T-cell (primary cell): ENCODE data around the gene PLCB1. TPM values are rescaled to one million over a fixed set of nuclear protein-coding genes. Genes with fewer than 3 reads are reported as not detected.
A peak's percentile ranks its signal among the peaks of the same experiment; 100 is the strongest.

Experiments used
- ATAC-seq, 4 experiments: fragments of 200-7000 bp in 3 of 4; fragments of 150-1000 bp in 1 of 4; cut with Tn5 transposase; replicated peaks in 1 of 4; 1 replicate in 3 of 4; 2 replicates in 1 of 4; pipeline ENCODE4 v1.10.0; 2021; ENCODE audit warnings: moderate library complexity in 3 of 4, mild to moderate bottlenecking in 2 of 4, moderate number of reproducible peaks in 1 of 4
- CTCF ChIA-PET, 2 donors: fragments of 300-600 bp; sonication (Branson Sonifier 250); formaldehyde crosslinking; loops; one replicate each; lab custom pipeline; 2022; ENCODE audit warnings: antibody characterized with exemption in 2 of 2; lab: Charles Lee
- POLR2A ChIA-PET, 2 donors: fragments of 300-600 bp; sonication (Branson Sonifier 250); formaldehyde crosslinking; loops; one replicate each; lab custom pipeline; 2022; ENCODE audit warnings: antibody characterized with exemption in 2 of 2; lab: Charles Lee
- DNase-seq, 35 experiments: peaks; one replicate each; pipeline versions ENCODE4 v3.0.0 to v3.0.0-alpha.2; 2013 to 2023
- H3K27ac ChIP-seq: one replicate; pipeline ENCODE4 v1.5.1; 2013; ENCODE audit warnings: low read length
- H3K27me3 ChIP-seq, 2 experiments: replicated peaks in 1 of 2; 1 replicate in 1 of 2; 2 replicates in 1 of 2; pipeline versions ENCODE4 v1.6.1 to v1.7.0; 2013; ENCODE audit warnings: low read length in 1 of 2, mixed read lengths in 1 of 2; ENCODE audit not compliant: control insufficient read depth in 2 of 2, insufficient read depth in 2 of 2; ENCODE audit errors: extremely low read depth in 1 of 2
- H3K36me3 ChIP-seq, 2 donors: 1 replicate in 1 of 2; 2 replicates in 1 of 2; pipeline versions ENCODE4 v1.6.1 to v1.7.0; 2013; ENCODE audit warnings: low read length in 1 of 2; ENCODE audit not compliant: control insufficient read depth in 2 of 2, insufficient read depth in 1 of 2; ENCODE audit errors: extremely low read depth in 1 of 2
- H3K4me1 ChIP-seq, 2 experiments: 1 replicate in 1 of 2; 2 replicates in 1 of 2; pipeline versions ENCODE4 v1.6.1 to v1.7.0; 2013; ENCODE audit warnings: low read length in 2 of 2, mixed read lengths in 1 of 2; ENCODE audit not compliant: insufficient read depth in 2 of 2, control insufficient read depth in 1 of 2; ENCODE audit errors: extremely low read depth in 1 of 2
- H3K4me3 ChIP-seq, 2 donors: 1 replicate in 1 of 2; 2 replicates in 1 of 2; pipeline versions ENCODE4 v1.5.1 to v1.7.0; 2013; ENCODE audit warnings: mild to moderate bottlenecking in 2 of 2, low read length in 1 of 2, moderate library complexity in 1 of 2; ENCODE audit not compliant: control insufficient read depth in 1 of 2; ENCODE audit errors: extremely low read depth in 1 of 2
- H3K9me3 ChIP-seq: 2 replicates; pipeline ENCODE4 v1.7.0; 2013
- H3K27ac Mint-ChIP-seq, 2 donors: one replicate each; pipeline ENCODE4 v1.8.0; 2020 to 2021; ENCODE audit warnings: mild to moderate bottlenecking in 2 of 2, mixed read lengths in 2 of 2
- H3K27me3 Mint-ChIP-seq, 2 donors: one replicate each; pipeline ENCODE4 v1.8.0; 2021 to 2022; ENCODE audit warnings: mixed read lengths in 2 of 2
- H3K36me3 Mint-ChIP-seq: one replicate; pipeline ENCODE4 v1.8.0; 2021; ENCODE audit warnings: mixed read lengths
- H3K4me1 Mint-ChIP-seq, 3 donors: one replicate each; pipeline ENCODE4 v1.8.0; 2020 to 2022; ENCODE audit warnings: mixed read lengths in 3 of 3, mild to moderate bottlenecking in 1 of 3
- H3K4me3 Mint-ChIP-seq, 3 donors: one replicate each; pipeline ENCODE4 v1.8.0; 2020 to 2022; ENCODE audit warnings: mild to moderate bottlenecking in 3 of 3, mixed read lengths in 3 of 3, moderate library complexity in 3 of 3
- H3K9me3 Mint-ChIP-seq, 3 donors: one replicate each; pipeline ENCODE4 v1.8.0; 2020 to 2022; ENCODE audit warnings: mixed read lengths in 3 of 3
- WGBS: methylation state at CpG from one replicate; pipeline ENCODE4 v1.1.5; 2013; ENCODE audit warnings: missing lambda C conversion rate; ENCODE audit not compliant: insufficient coverage; 5-methylcytosine and 5-hydroxymethylcytosine counted together
- total RNA-seq, 35 experiments: library from RNA in 6 of 35; stranded (reverse) in 6 of 35; fragments of 120-200 nt in 1 of 35; gene quantifications; one replicate each; pipeline versions ENCODE4 v1.2.1 to v1.2.4 and lab custom pipeline; 2013 to 2026

The PLCB1 gene
- total RNA-seq, 5 donors from 2014 or later (not counting 1 experiment from before 2014, with no cell fraction given): 3.3 to 15.1 (median 7.4) TPM

DNA sequence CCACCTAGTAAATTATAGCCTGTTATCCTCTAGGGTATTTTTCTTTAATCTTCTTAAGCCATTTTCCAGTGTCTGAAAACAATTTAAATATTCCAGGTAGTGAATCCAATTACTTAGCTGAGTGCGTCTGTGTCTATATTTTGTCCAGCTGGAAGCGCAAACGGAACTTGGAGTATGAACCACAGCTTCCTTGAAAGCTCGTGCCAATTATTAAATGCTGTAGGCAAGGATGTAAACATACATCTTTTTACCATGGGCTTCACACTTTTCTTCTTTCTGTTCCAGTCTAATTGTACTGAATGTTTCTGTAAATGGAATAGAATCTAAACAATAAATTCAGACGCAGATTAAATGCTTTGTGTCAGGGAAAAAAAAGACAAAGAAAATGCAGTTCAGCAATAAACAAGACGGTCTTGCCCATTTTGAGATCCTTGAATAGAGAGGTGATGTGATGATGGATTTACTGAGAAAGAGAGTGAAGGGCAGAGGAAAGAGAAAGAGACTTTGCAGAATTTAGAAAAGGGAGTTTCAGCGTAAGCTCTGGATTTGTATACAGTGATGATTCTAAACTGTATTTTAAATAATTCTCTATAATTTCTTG lies 1.9 kb downstream of the PLCB1 start:
- POLR2A ChIA-PET: no interaction called here
- Mint-ChIP-seq H3K4me1 (peaks cover 17 to 27% (median 21%) of the 10 kb centered on the region in 3 donors), H3K36me3 (no peaks in the 10 kb centered on the region), H3K9me3 (no peaks in the 10 kb centered on the region), H3K27ac (no peak overlapping the region), H3K4me3 (peak overlapping the region; percentile 78 to 83 (median 80)), H3K27me3 (peaks cover 6 to 27% of the 10 kb centered on the region in 2 donors)
- Histone ChIP-seq H3K4me1 (peaks cover 4 to 16% of the 10 kb centered on the region in 2 experiments), H3K4me3 (no peak overlapping the region), H3K9me3 (no peaks in the 10 kb centered on the region), H3K36me3 (no peaks in the 10 kb centered on the region), H3K27me3 (peaks cover 0 to 13% of the 10 kb centered on the region in 2 experiments), H3K27ac (no peak overlapping the region)
- WGBS: 75% methylated on average over 5 of the region's 7 CpGs
- DNase-seq (no peak), ATAC-seq (no peak)
- CTCF ChIA-PET: interaction anchor here (0.6 to 1.2 kb wide), 4 partner anchors 12 to 296 kb away, joined by 3 to 6 read pairs (median 4); no protein-coding TSS in a partner anchor

DNA sequence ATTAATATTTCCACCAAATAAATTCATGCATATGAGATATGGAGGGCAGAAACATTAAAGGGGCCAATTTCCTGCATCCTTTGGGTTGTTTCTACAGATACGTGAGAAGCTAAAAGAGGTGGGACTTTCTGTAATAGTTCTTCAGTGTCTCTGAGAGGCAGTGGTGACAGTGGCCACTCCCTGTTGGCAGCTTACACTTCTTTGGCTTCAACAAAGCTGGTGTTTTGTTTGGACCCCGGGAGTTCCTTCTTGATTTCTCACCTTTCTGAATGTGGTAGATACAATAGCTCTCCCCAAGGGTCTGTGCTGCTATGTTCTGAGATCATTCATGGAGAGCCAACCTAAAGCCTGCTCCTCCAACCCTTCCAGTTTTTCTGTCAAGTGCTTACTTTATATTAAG lies 7.8 kb downstream of the PLCB1 start:
- H3K36me3 Mint-ChIP-seq: no peaks in the 10 kb centered on the region
- Histone ChIP-seq H3K27ac (no peak overlapping the region), H3K9me3 (no peaks in the 10 kb centered on the region), H3K4me1 (peaks cover 4 to 9% of the 10 kb centered on the region in 2 experiments), H3K36me3 (no peaks in the 10 kb centered on the region), H3K4me3 (no peak overlapping the region), H3K27me3 (no peaks in the 10 kb centered on the region)
- POLR2A ChIA-PET: no interaction called here
- H3K27ac Mint-ChIP-seq: no peak overlapping the region
- no CpG with 5 or more reads among the region's 2 CpGs for WGBS
- CTCF ChIA-PET: no interaction called here
- DNase-seq: no peak
- ATAC-seq: no peak
- H3K9me3 Mint-ChIP-seq: no peaks in the 10 kb centered on the region
- no peaks in the 10 kb centered on the region for H3K27me3 Mint-ChIP-seq
- H3K4me1 Mint-ChIP-seq: peaks cover 8 to 25% (median 9%) of the 10 kb centered on the region in 3 donors
- no peak overlapping the region for H3K4me3 Mint-ChIP-seq

DNA sequence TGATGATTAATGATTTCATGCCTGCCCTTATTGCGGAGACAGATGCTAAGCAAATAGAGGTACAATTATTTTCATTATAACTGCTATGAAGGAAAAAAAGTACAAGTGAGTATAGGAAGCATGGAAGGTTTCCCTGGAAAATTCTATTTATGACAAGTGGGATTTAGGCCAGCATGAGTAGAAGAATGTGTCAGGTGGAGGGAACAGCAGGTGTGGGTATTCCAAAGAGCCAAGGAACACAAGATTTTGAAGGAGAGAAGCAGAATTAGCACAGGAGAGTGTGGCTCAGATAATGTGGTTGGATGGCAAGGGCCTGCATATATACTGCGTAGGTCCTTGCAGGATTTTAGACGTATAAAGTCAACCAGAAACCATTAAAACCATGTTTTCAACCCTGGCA lies 11.4 kb downstream of the PLCB1 start:
- Histone ChIP-seq H3K4me1 (peaks cover 9 to 19% of the 10 kb centered on the region in 2 experiments), H3K27me3 (no peaks in the 10 kb centered on the region), H3K36me3 (no peaks in the 10 kb centered on the region), H3K9me3 (no peaks in the 10 kb centered on the region), H3K27ac (no peak overlapping the region), H3K4me3 (no peak overlapping the region)
- Mint-ChIP-seq H3K4me3 (no peak overlapping the region), H3K9me3 (no peaks in the 10 kb centered on the region), H3K4me1 (peaks cover 14 to 34% (median 15%) of the 10 kb centered on the region in 3 donors), H3K27ac (no peak overlapping the region), H3K27me3 (no peaks in the 10 kb centered on the region), H3K36me3 (no peaks in the 10 kb centered on the region)
- no peak for DNase-seq
- ChIA-PET CTCF (interaction anchor here in 1 of 2 donors (0.6 kb wide), 1 partner anchor 90 kb away, joined by 3 read pairs; no protein-coding TSS in a partner anchor), POLR2A (no interaction called here)
- WGBS: no CpG with 5 or more reads among the region's 3 CpGs
- ATAC-seq: no peak

DNA sequence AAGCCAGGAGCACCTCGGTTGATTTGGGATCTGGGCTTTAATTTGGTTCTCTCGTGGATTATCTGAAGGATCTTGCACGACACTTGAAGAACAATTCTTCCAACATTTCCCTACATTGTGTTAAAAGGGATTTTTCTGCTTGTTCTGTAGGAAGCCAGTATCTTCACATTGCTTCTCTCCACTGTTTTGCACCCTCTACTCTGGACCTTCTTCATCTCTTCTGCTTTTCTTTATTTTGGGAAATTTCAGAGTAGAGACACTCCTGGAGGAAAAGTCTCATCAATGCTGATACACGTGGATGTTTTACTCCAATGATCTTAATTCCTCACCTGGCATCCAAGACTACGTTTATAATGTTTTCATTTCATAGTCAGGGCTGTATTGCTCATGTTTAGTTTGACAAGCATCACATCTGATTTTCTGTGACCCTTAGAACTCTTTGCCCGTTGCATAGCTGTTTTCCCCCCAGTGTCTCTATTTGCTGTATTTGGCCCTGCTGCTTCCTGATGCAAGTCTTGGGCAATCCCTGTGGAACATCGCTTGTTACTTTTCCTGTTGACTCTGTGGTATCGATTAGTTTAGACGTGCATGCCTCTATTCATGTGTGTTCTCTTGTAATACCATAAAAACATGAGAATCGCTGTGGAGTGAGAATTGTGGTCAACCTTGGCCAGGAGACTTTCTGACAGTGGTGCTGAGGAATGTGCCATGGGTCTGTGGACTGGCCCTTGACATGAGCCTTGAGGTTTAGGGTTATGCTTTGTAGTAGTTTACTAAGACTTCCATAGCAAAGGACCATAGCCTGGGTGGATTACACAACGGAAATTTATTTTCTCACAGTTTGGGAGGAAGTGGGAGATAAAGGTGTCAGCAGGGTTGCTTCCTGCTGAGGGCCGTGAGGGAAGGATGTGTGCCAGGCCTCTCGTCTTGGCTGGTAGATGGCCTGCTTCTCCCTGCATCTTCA lies 12.5 kb downstream of the PLCB1 start:
- Mint-ChIP-seq H3K9me3 (no peaks in the 10 kb centered on the region), H3K36me3 (no peaks in the 10 kb centered on the region), H3K4me1 (peaks cover 14 to 34% (median 15%) of the 10 kb centered on the region in 3 donors), H3K27me3 (no peaks in the 10 kb centered on the region), H3K4me3 (peak overlapping the region in 1 of 3 donors; percentile 35), H3K27ac (peak overlapping the region; percentile 30 to 43)
- Histone ChIP-seq H3K9me3 (no peaks in the 10 kb centered on the region), H3K36me3 (no peaks in the 10 kb centered on the region), H3K4me1 (peaks cover 9 to 19% of the 10 kb centered on the region in 2 experiments), H3K4me3 (peak overlapping the region in 1 of 2 donors; percentile 5), H3K27me3 (no peaks in the 10 kb centered on the region), H3K27ac (peak overlapping the region; percentile 25)
- ChIA-PET CTCF (interaction anchor here in 1 of 2 donors (0.6 kb wide), 1 partner anchor 91 kb away, joined by 3 read pairs; no protein-coding TSS in a partner anchor), POLR2A (no interaction called here)
- WGBS: 37% methylated on average over 7 of the region's 13 CpGs
- ATAC-seq (peak in 3 of 4 experiments; percentile 30 to 53 (median 52)), DNase-seq (peak in 1 of 35 experiments; percentile 43)

DNA sequence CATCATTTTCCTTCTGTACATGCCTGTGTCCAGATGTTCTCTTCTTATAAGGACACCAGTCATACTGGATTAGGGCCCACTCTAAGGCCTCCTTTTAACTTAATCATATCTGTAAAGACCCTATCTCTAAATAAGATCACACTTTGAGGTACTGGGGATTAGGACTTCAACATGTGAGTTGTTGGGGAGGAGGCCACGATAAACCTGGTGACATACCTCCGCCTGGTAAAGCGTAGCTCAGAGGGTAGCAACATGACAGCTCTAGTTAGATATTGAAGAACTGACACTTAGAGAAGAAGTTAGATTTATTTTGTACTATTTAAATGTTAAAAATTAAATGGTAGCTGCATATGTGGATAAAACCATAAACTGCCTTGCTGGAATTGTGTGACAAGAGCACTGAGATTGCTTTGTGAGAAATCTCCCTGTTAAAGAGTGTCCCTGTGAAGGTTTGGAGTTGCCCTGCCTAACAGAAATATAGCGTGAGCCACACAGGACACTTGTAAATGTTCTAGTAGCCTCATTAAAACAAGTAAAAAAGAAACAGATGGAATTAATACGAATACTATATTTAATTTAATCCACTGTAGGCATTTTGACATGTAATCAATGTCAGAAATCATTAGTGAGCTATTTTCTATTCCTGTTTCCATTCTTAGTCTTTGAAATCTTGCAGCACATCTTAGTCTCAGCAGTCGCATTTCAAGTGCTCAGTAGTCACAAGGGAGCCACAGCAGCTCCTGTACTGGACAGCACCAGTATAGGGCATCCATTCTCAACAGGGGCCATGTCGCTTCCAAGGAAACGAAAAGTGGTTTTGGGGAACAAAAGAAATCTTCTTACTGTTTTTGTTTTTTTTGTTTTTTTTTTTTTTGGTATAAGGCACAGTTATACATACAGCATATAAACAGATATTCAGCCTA lies 13.4 kb downstream of the PLCB1 start:
- no peaks in the 10 kb centered on the region for H3K36me3 Mint-ChIP-seq
- H3K4me1 ChIP-seq: peaks cover 9 to 19% of the 10 kb centered on the region in 2 experiments
- H3K4me1 Mint-ChIP-seq: peaks cover 14 to 34% (median 17%) of the 10 kb centered on the region in 3 donors
- H3K27me3 ChIP-seq: no peaks in the 10 kb centered on the region
- peak overlapping the region; percentile 25 for H3K27ac ChIP-seq
- peak overlapping the region in 1 of 2 donors; percentile 5 for H3K4me3 ChIP-seq
- DNase-seq (no peak), ATAC-seq (no peak)
- H3K9me3 Mint-ChIP-seq: no peaks in the 10 kb centered on the region
- peak overlapping the region; percentile 30 to 43 for H3K27ac Mint-ChIP-seq
- H3K36me3 ChIP-seq: no peaks in the 10 kb centered on the region
- H3K4me3 Mint-ChIP-seq: peak overlapping the region in 1 of 3 donors; percentile 35
- WGBS: 89% methylated on average over 1 of the region's 8 CpGs
- ChIA-PET CTCF (interaction anchor here in 1 of 2 donors (1.1 kb wide), 1 partner anchor 12 kb away, joined by 3 read pairs; no protein-coding TSS in a partner anchor), POLR2A (no interaction called here)
- H3K9me3 ChIP-seq: no peaks in the 10 kb centered on the region
- H3K27me3 Mint-ChIP-seq: no peaks in the 10 kb centered on the region
